ENCODE results near the gene RSBN1L.

DNA sequence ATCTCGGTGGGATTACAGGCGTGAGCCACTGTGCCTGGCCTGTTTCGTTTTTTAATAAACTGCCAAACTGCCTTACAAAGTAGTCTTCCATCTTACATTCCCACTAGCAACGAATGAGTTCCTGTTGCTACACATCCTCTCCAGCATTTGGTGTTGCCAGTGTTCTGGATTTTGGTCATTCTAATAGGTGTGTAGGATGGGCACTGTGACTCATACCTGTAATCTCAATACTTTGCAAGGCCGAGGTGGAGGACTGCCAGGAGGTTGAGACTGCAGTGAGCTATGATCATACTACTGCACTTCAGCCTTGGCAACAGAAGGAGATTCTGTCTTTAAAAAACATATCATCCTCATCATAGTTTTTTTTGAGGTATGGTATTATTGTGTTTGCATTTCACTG, 21.4 kb upstream of the RSBN1L start:
- TF ChIP-seq, protein P1, sequence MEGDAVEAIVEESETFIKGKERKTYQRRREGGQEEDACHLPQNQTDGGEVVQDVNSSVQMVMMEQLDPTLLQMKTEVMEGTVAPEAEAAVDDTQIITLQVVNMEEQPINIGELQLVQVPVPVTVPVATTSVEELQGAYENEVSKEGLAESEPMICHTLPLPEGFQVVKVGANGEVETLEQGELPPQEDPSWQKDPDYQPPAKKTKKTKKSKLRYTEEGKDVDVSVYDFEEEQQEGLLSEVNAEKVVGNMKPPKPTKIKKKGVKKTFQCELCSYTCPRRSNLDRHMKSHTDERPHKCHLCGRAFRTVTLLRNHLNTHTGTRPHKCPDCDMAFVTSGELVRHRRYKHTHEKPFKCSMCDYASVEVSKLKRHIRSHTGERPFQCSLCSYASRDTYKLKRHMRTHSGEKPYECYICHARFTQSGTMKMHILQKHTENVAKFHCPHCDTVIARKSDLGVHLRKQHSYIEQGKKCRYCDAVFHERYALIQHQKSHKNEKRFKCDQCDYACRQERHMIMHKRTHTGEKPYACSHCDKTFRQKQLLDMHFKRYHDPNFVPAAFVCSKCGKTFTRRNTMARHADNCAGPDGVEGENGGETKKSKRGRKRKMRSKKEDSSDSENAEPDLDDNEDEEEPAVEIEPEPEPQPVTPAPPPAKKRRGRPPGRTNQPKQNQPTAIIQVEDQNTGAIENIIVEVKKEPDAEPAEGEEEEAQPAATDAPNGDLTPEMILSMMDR (optimal IDR thresholded peaks at IDR 0.05 in 1 of 3, IDR thresholded peaks at IDR 0.05 in 1 of 3, conservative IDR thresholded peaks at IDR 0.05 in 1 of 3; ENCODE audit: extremely low read depth in 1 of 3, insufficient read depth in 2 of 3, low read length in 3 of 3), result no peak
- no peak for TF ChIP-seq EZH2 (IDR thresholded peaks at IDR 0.05; ENCODE audit: low read length)

Measured in keratinocyte (primary cell).